Kidney epithelial cell (primary cell): ENCODE measurements around the gene XXYLT1. TPM values are rescaled to one million over a fixed set of nuclear protein-coding genes. Genes with fewer than 3 reads are reported as not detected.

ENCODE experiments used
- DNase-seq: peaks from one replicate; pipeline ENCODE4 v3.0.0-alpha.2; 2010; ENCODE audit warnings: low read depth
- H3K27me3 ChIP-seq: 2 replicates; pipeline ENCODE4 v1.6.0; 2011; ENCODE audit warnings: low read length; ENCODE audit not compliant: control insufficient read depth, insufficient read depth
- H3K36me3 ChIP-seq: 2 replicates; pipeline ENCODE4 v1.5.1; 2011; ENCODE audit warnings: low read length; ENCODE audit not compliant: control insufficient read depth, insufficient read depth
- H3K4me3 ChIP-seq: 2 replicates; pipeline ENCODE4 v1.5.1; 2011; ENCODE audit warnings: low read depth, mild to moderate bottlenecking, control low read depth, low read length
- total RNA-seq: library from RNA; depleted of rRNA; stranded (reverse); fragments of >200 nt; gene quantifications from 2 replicates; pipeline ENCODE4 v1.2.3, GENCODE V29; 2015
- TF ChIP-seq, protein P1 (sequence below): IDR thresholded peaks from 2 replicates; pipeline ENCODE4 v1.5.1; 2011; ENCODE audit warnings: mild to moderate bottlenecking, moderate library complexity, low read length, control low read depth, inconsistent platforms; ENCODE audit not compliant: insufficient read depth, poor library complexity, severe bottlenecking

XXYLT1 gene
- total RNA-seq, 1 donor from 2014 or later, result 18.7 TPM

- no peak for DNase-seq
- Histone ChIP-seq H3K27me3 (no peaks in the 10 kb centered on the region), H3K4me3 (no peak overlapping the region), H3K36me3 (no peaks in the 10 kb centered on the region)
- TF ChIP-seq, protein P1, sequence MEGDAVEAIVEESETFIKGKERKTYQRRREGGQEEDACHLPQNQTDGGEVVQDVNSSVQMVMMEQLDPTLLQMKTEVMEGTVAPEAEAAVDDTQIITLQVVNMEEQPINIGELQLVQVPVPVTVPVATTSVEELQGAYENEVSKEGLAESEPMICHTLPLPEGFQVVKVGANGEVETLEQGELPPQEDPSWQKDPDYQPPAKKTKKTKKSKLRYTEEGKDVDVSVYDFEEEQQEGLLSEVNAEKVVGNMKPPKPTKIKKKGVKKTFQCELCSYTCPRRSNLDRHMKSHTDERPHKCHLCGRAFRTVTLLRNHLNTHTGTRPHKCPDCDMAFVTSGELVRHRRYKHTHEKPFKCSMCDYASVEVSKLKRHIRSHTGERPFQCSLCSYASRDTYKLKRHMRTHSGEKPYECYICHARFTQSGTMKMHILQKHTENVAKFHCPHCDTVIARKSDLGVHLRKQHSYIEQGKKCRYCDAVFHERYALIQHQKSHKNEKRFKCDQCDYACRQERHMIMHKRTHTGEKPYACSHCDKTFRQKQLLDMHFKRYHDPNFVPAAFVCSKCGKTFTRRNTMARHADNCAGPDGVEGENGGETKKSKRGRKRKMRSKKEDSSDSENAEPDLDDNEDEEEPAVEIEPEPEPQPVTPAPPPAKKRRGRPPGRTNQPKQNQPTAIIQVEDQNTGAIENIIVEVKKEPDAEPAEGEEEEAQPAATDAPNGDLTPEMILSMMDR, result no peak
Observed at GRCh38 chr3:195155570-195156241, 115.3 kb downstream of the XXYLT1 start.

DNA sequence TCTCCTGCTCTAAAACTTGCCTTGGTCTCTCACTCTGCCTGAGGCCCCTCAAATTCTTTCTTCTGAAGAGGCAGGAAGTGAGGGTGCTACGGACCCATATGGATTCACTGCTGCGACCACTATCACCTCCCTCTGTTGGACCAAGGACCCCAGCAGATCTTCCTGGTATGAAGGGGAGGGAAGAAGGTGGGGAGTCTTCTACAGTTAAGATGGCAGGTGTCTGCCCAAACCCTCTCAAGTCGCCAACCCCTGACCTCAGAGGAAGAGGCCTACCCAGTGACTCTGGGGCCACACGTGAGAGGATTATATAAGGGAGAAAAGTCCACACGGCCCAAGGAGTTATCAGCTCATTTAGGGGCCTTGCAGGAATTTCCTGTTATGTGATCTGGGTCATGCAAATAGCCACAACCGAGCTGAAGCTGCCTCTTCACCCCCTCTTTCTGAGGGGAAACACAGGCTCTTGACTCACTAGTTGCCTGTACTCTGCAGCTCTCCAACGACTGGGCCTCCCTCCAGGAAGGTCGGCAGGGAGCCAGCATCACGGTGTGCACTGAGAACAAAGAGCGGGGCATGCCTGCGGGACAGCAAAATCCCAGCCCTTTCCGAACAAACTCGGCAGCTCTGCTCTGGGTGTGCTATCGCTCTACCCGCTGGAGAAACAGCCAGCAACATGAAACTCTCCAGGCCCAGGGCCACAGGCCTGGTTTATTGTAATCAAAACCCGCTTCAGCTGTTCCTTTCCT is 116.0 kb downstream of the XXYLT1 start:
- Histone ChIP-seq H3K27me3 (no peaks in the 10 kb centered on the region), H3K36me3 (no peaks in the 10 kb centered on the region), H3K4me3 (no peak overlapping the region)
- TF ChIP-seq, protein P1, result no peak
- peak; percentile 51 for DNase-seq

GRCh38 chr3:195154111-195154791 is 116.7 kb downstream of the XXYLT1 start:
- Histone ChIP-seq H3K27me3 (no peaks in the 10 kb centered on the region), H3K36me3 (no peaks in the 10 kb centered on the region), H3K4me3 (no peak overlapping the region)
- TF ChIP-seq, protein P1, result no peak
- DNase-seq, result no peak

DNA sequence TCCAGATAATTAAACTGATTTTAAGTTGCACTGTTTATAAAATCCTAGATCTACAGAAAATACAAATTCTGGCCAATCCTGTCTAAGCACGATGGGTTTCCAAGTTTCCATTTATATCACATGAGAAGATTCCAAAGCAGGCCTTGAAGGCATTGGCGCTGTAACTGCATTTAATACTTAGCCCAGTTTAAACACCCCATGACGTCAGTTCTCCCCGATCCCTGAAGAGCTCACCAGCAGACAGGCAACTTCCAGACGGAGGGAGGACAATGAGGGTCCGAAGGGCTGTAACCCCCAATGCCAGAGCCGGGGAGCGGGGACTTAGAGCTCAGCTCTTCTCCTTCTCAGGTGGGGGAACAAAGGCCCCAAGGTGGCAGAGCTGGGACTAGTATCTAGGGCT is 117.3 kb downstream of the XXYLT1 start:
- TF ChIP-seq, protein P1, result no peak
- no peak for DNase-seq
- H3K4me3 ChIP-seq, result no peak overlapping the region
- no peaks in the 10 kb centered on the region for H3K27me3 ChIP-seq
- no peaks in the 10 kb centered on the region for H3K36me3 ChIP-seq

DNA sequence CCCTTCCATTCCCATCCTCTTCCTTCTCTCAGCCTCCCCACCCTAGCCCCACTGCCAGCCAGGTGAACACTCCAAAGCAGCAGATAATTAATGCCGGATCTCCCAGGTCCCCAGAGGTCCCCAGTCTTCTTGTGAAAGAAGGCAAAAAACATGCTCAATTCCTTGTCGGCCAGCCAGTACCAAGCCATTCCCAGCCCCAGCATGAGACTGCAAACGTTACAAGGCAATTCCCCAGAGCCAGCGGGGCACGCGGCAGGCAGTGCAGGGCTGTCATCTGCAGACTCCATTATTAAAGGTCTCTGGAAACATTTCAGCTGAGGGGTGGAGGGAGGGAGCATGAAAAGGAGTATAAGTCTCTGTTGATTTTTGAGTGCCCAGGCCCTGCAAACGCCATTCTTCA is 117.8 kb downstream of the XXYLT1 start:
- Histone ChIP-seq H3K36me3 (no peaks in the 10 kb centered on the region), H3K4me3 (no peak overlapping the region), H3K27me3 (no peaks in the 10 kb centered on the region)
- no peak for DNase-seq
- TF ChIP-seq, protein P1, result no peak
